ENCODE data around the gene FAM200C.

DNA sequence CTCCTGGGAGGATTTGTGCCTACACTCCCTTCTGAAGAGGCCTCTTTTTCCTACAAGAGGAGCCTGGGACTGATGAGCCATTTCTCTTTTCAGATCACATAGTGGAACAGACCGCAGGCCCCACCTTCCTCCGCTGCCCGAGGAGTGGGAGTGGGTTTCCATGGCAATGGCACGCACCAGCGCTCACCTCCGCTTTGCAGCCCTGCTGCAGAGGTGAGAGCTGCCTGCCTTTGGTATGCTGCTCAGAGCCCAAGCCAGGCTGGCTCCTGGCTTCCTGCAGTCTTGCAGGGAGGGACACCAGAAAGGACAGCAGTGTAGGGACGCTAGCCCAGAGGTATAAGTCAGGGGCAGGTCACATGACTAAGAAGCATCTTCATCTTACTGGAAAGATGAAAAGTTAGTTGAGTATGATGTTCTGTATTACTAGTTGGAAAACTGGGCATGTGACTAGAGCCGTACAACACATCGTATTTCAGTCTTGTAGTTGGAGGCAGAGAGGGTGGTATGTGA lies 34.2 kb upstream of the FAM200C start:
- no peak for TF ChIP-seq EP300 (IDR thresholded peaks at IDR 0.05)
- TF ChIP-seq, protein P1, sequence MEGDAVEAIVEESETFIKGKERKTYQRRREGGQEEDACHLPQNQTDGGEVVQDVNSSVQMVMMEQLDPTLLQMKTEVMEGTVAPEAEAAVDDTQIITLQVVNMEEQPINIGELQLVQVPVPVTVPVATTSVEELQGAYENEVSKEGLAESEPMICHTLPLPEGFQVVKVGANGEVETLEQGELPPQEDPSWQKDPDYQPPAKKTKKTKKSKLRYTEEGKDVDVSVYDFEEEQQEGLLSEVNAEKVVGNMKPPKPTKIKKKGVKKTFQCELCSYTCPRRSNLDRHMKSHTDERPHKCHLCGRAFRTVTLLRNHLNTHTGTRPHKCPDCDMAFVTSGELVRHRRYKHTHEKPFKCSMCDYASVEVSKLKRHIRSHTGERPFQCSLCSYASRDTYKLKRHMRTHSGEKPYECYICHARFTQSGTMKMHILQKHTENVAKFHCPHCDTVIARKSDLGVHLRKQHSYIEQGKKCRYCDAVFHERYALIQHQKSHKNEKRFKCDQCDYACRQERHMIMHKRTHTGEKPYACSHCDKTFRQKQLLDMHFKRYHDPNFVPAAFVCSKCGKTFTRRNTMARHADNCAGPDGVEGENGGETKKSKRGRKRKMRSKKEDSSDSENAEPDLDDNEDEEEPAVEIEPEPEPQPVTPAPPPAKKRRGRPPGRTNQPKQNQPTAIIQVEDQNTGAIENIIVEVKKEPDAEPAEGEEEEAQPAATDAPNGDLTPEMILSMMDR (IDR thresholded peaks at IDR 0.05), result no peak
- no peak for TF ChIP-seq POLR2A (IDR thresholded peaks at IDR 0.05)

All from ovary (tissue), 3 donors.